ENCODE results near the gene GPSM3.

GPSM3 gene

GRCh38 chr6:32182555-32182981 lies 9.9 kb downstream of the GPSM3 start:
- DNase-seq (ENCODE audit: low read depth in 1 of 2, low spot score in 1 of 2), result no peak
- Histone ChIP-seq H3K27ac (replicated peaks) (no peak overlapping the region), H3K4me3 (replicated peaks; ENCODE audit: insufficient read depth, low read length) (no peak overlapping the region), H3K27me3 (ENCODE audit: insufficient read depth, poor library complexity, severe bottlenecking) (no peaks in the 10 kb centered on the region)
- no peak for TF ChIP-seq CTCF (IDR thresholded peaks at IDR 0.05; ENCODE audit: insufficient read depth, low read length)
- no peak for TF ChIP-seq REST (IDR thresholded peaks at IDR 0.05; ENCODE audit: insufficient replicate concordance, low read depth)
- no peak for TF ChIP-seq GABPA (IDR thresholded peaks at IDR 0.05; ENCODE audit: low read depth)
- no peak for TF ChIP-seq SPI1 (IDR thresholded peaks at IDR 0.05; ENCODE audit: borderline replicate concordance, low read depth)
- no peak for TF ChIP-seq POLR2AphosphoS5 (IDR thresholded peaks at IDR 0.05; ENCODE audit: low read depth)

GRCh38 chr6:32181915-32182529 lies 10.4 kb downstream of the GPSM3 start:
- DNase-seq (ENCODE audit: low read depth in 1 of 2, low spot score in 1 of 2), result no peak
- no peaks in the 10 kb centered on the region for H3K27me3 ChIP-seq (ENCODE audit: insufficient read depth, poor library complexity, severe bottlenecking)
- TF ChIP-seq GABPA (IDR thresholded peaks at IDR 0.05; ENCODE audit: low read depth) (no peak), REST (IDR thresholded peaks at IDR 0.05; ENCODE audit: insufficient replicate concordance, low read depth) (no peak), SPI1 (IDR thresholded peaks at IDR 0.05; ENCODE audit: borderline replicate concordance, low read depth) (no peak), CTCF (IDR thresholded peaks at IDR 0.05; ENCODE audit: insufficient read depth, low read length) (no peak), POLR2AphosphoS5 (IDR thresholded peaks at IDR 0.05; ENCODE audit: low read depth) (no peak)
- no peak overlapping the region for H3K27ac ChIP-seq (replicated peaks)
- no peak overlapping the region for H3K4me3 ChIP-seq (replicated peaks; ENCODE audit: insufficient read depth, low read length)

- Histone ChIP-seq H3K4me3 (replicated peaks; ENCODE audit: insufficient read depth, low read length) (no peak overlapping the region), H3K27ac (replicated peaks) (no peak overlapping the region), H3K27me3 (ENCODE audit: insufficient read depth, poor library complexity, severe bottlenecking) (no peaks in the 10 kb centered on the region)
- TF ChIP-seq REST (IDR thresholded peaks at IDR 0.05; ENCODE audit: insufficient replicate concordance, low read depth) (no peak), GABPA (IDR thresholded peaks at IDR 0.05; ENCODE audit: low read depth) (no peak), SPI1 (IDR thresholded peaks at IDR 0.05; ENCODE audit: borderline replicate concordance, low read depth) (no peak), POLR2AphosphoS5 (IDR thresholded peaks at IDR 0.05; ENCODE audit: low read depth) (no peak)
- DNase-seq (ENCODE audit: low read depth in 1 of 2, low spot score in 1 of 2), result no peak
Observed at GRCh38 chr6:32181148-32181702, 11.2 kb downstream of the GPSM3 start.

Measured in HL-60 (cell line).